Panc1 (cell line): ENCODE measurements around the gene MVB12A. TPM values are rescaled to one million over a fixed set of nuclear protein-coding genes. Genes with fewer than 3 reads are reported as not detected.

Experiments
- ATAC-seq: fragments of 200-7000 bp; cut with Tn5 transposase; 2 replicates; pipeline ENCODE4 v1.9.1; 2020; ENCODE audit warnings: mild to moderate bottlenecking, moderate library complexity
- BruUV-seq: library from RNA; stranded (reverse); fragments of 400-500 nt; replicated peaks from 2 replicates; lab custom pipeline; 2021; lab: Mats Ljungman, UMichigan
- CTCF ChIA-PET: fragments of 300-600 bp; sonication (Branson Sonifier 250); formaldehyde crosslinking; loops from one replicate; lab custom pipeline; 2022; ENCODE audit warnings: antibody characterized with exemption; lab: Charles Lee
- POLR2A ChIA-PET: fragments of 300-600 bp; sonication (Branson Sonifier 250); formaldehyde crosslinking; loops from one replicate; lab custom pipeline; 2022; ENCODE audit warnings: antibody characterized with exemption; lab: Charles Lee
- DNase-seq: peaks from one replicate; pipeline ENCODE4 v3.0.0-alpha.2; 2010; ENCODE audit warnings: low read depth, low spot score
- H3K27ac ChIP-seq: 2 replicates; pipeline ENCODE4 v1.5.1; 2011; ENCODE audit warnings: mild to moderate bottlenecking, low read length, inconsistent platforms
- H3K27me3 ChIP-seq: fragments of 200-500 bp; sonication (Bioruptor generic); 2 replicates; pipeline ENCODE4 v1.6.0; 2014; ENCODE audit warnings: low read length, inconsistent platforms; ENCODE audit not compliant: control insufficient read depth, insufficient read depth
- H3K36me3 ChIP-seq: fragments of 200-500 bp; sonication (Bioruptor generic); 2 replicates; pipeline ENCODE4 v1.5.1; 2014; ENCODE audit warnings: inconsistent platforms, mild to moderate bottlenecking, low read length, moderate library complexity; ENCODE audit not compliant: control insufficient read depth, insufficient read depth
- H3K4me1 ChIP-seq: 2 replicates; pipeline ENCODE4 v1.5.1; 2011; ENCODE audit warnings: inconsistent platforms, mild to moderate bottlenecking, low read length, moderate library complexity; ENCODE audit not compliant: control insufficient read depth, insufficient read depth
- H3K4me3 ChIP-seq, 2 experiments: 2 replicates each; pipeline ENCODE4 v1.5.1; 2011 to 2012; ENCODE audit warnings: low read depth in 2 of 2, low read length in 2 of 2, mild to moderate bottlenecking in 2 of 2, inconsistent platforms in 1 of 2, moderate library complexity in 1 of 2
- H3K9me3 ChIP-seq: fragments of 200-500 bp; sonication (Bioruptor generic); 2 replicates; pipeline ENCODE4 v1.5.1; 2014; ENCODE audit warnings: low read depth, mild to moderate bottlenecking, inconsistent platforms, low read length, moderate library complexity; ENCODE audit not compliant: control insufficient read depth, insufficient read depth
- CTCF ChIP-seq: fragments of 450-650 bp; IDR thresholded peaks from 2 replicates; pipeline ENCODE4 v1.5.1; 2017; ENCODE audit warnings: mild to moderate bottlenecking
- POLR2AphosphoS5 ChIP-seq: IDR thresholded peaks from 2 replicates; pipeline ENCODE4 v1.6.1; 2012; ENCODE audit warnings: mild to moderate bottlenecking, low read depth, low read length, moderate library complexity
- SIN3A ChIP-seq: IDR thresholded peaks from 2 replicates; pipeline ENCODE4 v1.6.1; 2012; ENCODE audit warnings: low read depth, mild to moderate bottlenecking, low read length, moderate library complexity, borderline replicate concordance; ENCODE audit not compliant: insufficient read depth
- TCF7L2 ChIP-seq: IDR thresholded peaks from 2 replicates; pipeline ENCODE4 v1.6.1; 2011; ENCODE audit warnings: mild to moderate bottlenecking, low read depth, low read length, inconsistent platforms
- in situ Hi-C: cut with HindIII; loops from 2 replicates; pipeline ENCODE4 v1.10.0; 2016; ENCODE audit warnings: low sequenced_read_pairs, low pct_unique_long_range_greater_than_20kb
- intact Hi-C: fragments of 100-400 bp; cut with micrococcal nuclease; formaldehyde crosslinking; loops from one replicate; pipeline ENCODE4 v1.10.0; 2022; ENCODE audit not compliant: unreplicated experiment
- total RNA-seq: library from RNA; stranded (reverse); gene quantifications from one replicate; pipeline ENCODE4 v1.2.1, GENCODE V29; 2021; ENCODE audit not compliant: unreplicated experiment

Gene MVB12A
- total RNA-seq, 1 experiment from 2014 or later = 42.1 TPM

GRCh38 chr19:17389957-17390664, 29.7 kb upstream of the MVB12A start:
- DNase-seq = no peak
- peaks cover 5% of the 10 kb centered on the region for H3K4me1 ChIP-seq

GRCh38 chr19:17390665-17391370, 29.0 kb upstream of the MVB12A start:
- Histone ChIP-seq H3K27ac (no peak overlapping the region), H3K4me1 (peaks cover 5% of the 10 kb centered on the region), H3K36me3 (no peaks in the 10 kb centered on the region), H3K9me3 (no peaks in the 10 kb centered on the region; the same call in 1 of the 2 replicates), H3K27me3 (no peaks in the 10 kb centered on the region), H3K4me3 (peak overlapping the region; percentile 63 to 75)
- ATAC-seq (peak; percentile 99), DNase-seq (no peak)
- intact Hi-C loops = loop anchor here (10.0 kb wide), 1 partner anchor 74 kb away; the partner anchor contains the start of gene NXNL1
- ChIA-PET POLR2A (no interaction called here), CTCF (interaction anchor here (0.6 to 2.1 kb wide), 3 partner anchors 40 to 98 kb away, joined by 3 to 10 read pairs (median 3); no protein-coding TSS in a partner anchor)
- BruUV-seq = no TSS peak
- in situ Hi-C loops = no loop called here
- peak; percentile 86 for TF ChIP-seq CTCF
- no peak for TF ChIP-seq SIN3A

More at GRCh38 chr19:17389957-17390664, 29.7 kb upstream of the MVB12A start:
- no peak for TF ChIP-seq POLR2AphosphoS5
- no peak for TF ChIP-seq TCF7L2
- intact Hi-C loops (loop anchor here (10.0 kb wide), 1 partner anchor 75 kb away; the partner anchor contains the start of gene NXNL1), in situ Hi-C loops (no loop called here)
- BruUV-seq = no TSS peak
- Histone ChIP-seq H3K27ac (no peak overlapping the region), H3K36me3 (no peaks in the 10 kb centered on the region), H3K9me3 (no peaks in the 10 kb centered on the region; the same call in 1 of the 2 replicates), H3K4me3 (peak overlapping the region; percentile 63 to 75), H3K27me3 (no peaks in the 10 kb centered on the region)
- ChIA-PET CTCF (interaction anchor here (0.7 to 2.1 kb wide), 2 partner anchors 52 to 97 kb away, joined by 5 to 10 read pairs; no protein-coding TSS in a partner anchor), POLR2A (no interaction called here)
- no peak for ATAC-seq

- CTCF ChIA-PET = interaction anchor here (0.6 to 2.1 kb wide), 3 partner anchors 41 to 99 kb away, joined by 3 to 10 read pairs (median 3); no protein-coding TSS in a partner anchor
- ATAC-seq (no peak), DNase-seq (no peak)
- Histone ChIP-seq H3K4me3 (peak overlapping the region; percentile 63 to 75), H3K9me3 (no peaks in the 10 kb centered on the region; the same call in 1 of the 2 replicates), H3K4me1 (peaks cover 5% of the 10 kb centered on the region), H3K27me3 (no peaks in the 10 kb centered on the region), H3K27ac (peak overlapping the region; percentile 44; the same call in 1 of the 2 replicates), H3K36me3 (no peaks in the 10 kb centered on the region)
- TF ChIP-seq TCF7L2 (no peak), CTCF (peak; percentile 62)
- intact Hi-C loops (loop anchor here (10.0 kb wide), 1 partner anchor 73 kb away; the partner anchor contains the start of gene NXNL1), in situ Hi-C loops (no loop called here)
- no TSS peak for BruUV-seq
- POLR2A ChIA-PET = no interaction called here
These were observed 28.3 kb upstream of the MVB12A start for GRCh38 chr19:17391371-17392151.
